Measurements from ENCODE around the gene RFX3. TPM values are rescaled to one million over a fixed set of nuclear protein-coding genes. Genes with fewer than 3 reads are reported as not detected.
A peak's percentile ranks its signal among the peaks of the same experiment; 100 is the strongest.

The RFX3 gene
- total and polyA plus RNA-seq, 2 donors (not counting 1 experiment from before 2014, with no cell fraction given), result 2.8 to 3.1 TPM

DNA sequence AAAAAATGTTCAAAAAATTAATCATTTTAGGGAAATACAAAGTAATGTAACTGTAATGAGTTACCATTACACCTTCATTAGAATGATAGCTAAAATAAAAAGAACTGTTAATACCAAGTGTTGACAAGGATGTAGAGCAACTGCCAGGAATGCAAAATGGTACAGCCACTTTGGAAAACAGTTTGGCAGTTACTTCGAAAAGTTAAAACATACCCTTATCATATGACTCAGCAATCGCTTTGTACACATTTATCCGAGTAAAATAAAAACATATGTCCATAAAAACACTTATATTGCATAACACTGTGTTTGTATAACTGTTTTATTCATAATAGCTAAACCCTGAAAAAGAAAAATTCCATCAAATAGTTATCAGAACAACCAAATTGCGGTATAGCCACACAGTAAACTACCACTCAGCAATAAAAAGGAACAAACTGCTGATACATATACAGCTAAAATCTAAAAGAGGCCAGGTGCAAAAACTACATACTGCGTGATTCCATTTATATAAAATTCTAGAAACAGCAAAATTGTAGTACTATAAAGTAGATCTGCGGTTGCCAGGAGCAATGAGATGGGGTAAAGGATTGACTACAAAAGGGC is 61.7 kb downstream of the RFX3 start:
- H3K9me3 ChIP-seq (ENCODE audit: control insufficient read depth, insufficient read depth, low read depth, low read length), result no peaks in the 10 kb centered on the region
- no peaks in the 10 kb centered on the region for H3K79me2 ChIP-seq (ENCODE audit: control insufficient read depth, insufficient read depth, low read length)
- H3K4me3 ChIP-seq (replicated peaks in 1 of 4; ENCODE audit: control extremely low read depth in 1 of 4, insufficient read depth in 1 of 4, low read depth in 3 of 4, low read length in 4 of 4), result no peak overlapping the region
- no peak overlapping the region for H3K27ac ChIP-seq (ENCODE audit: insufficient read depth, low read length)
- no peaks in the 10 kb centered on the region for H3K27me3 ChIP-seq (ENCODE audit: control insufficient read depth, insufficient read depth, low read length)
- H3K4me2 ChIP-seq (ENCODE audit: extremely low read depth, insufficient read depth, low read length), result no peak overlapping the region
- H3K36me3 ChIP-seq (ENCODE audit: control insufficient read depth, insufficient read depth, low read length), result no peaks in the 10 kb centered on the region
- H2AFZ ChIP-seq (ENCODE audit: low read length), result no peak overlapping the region
- peak in 1 of 2 donors; percentile 63 for DNase-seq (ENCODE audit: low read depth in 2 of 2)
- H3K9ac ChIP-seq (ENCODE audit: insufficient read depth, low read length), result no peak overlapping the region
- TF ChIP-seq, protein P1, sequence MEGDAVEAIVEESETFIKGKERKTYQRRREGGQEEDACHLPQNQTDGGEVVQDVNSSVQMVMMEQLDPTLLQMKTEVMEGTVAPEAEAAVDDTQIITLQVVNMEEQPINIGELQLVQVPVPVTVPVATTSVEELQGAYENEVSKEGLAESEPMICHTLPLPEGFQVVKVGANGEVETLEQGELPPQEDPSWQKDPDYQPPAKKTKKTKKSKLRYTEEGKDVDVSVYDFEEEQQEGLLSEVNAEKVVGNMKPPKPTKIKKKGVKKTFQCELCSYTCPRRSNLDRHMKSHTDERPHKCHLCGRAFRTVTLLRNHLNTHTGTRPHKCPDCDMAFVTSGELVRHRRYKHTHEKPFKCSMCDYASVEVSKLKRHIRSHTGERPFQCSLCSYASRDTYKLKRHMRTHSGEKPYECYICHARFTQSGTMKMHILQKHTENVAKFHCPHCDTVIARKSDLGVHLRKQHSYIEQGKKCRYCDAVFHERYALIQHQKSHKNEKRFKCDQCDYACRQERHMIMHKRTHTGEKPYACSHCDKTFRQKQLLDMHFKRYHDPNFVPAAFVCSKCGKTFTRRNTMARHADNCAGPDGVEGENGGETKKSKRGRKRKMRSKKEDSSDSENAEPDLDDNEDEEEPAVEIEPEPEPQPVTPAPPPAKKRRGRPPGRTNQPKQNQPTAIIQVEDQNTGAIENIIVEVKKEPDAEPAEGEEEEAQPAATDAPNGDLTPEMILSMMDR (conservative IDR thresholded peaks at IDR 0.05 in 1 of 2, IDR thresholded peaks at IDR 0.05 in 1 of 2; ENCODE audit: low read depth in 1 of 2, low read length in 2 of 2), result no peak
- no peak for TF ChIP-seq EZH2 (IDR thresholded peaks at IDR 0.05; ENCODE audit: low read length, missing control alignments)
- no peaks in the 10 kb centered on the region for H3K4me1 ChIP-seq (ENCODE audit: control insufficient read depth, extremely low read depth, insufficient read depth, low read length)
- no peaks in the 10 kb centered on the region for H4K20me1 ChIP-seq (ENCODE audit: control insufficient read depth, extremely low read depth, insufficient read depth, low read length)

DNA sequence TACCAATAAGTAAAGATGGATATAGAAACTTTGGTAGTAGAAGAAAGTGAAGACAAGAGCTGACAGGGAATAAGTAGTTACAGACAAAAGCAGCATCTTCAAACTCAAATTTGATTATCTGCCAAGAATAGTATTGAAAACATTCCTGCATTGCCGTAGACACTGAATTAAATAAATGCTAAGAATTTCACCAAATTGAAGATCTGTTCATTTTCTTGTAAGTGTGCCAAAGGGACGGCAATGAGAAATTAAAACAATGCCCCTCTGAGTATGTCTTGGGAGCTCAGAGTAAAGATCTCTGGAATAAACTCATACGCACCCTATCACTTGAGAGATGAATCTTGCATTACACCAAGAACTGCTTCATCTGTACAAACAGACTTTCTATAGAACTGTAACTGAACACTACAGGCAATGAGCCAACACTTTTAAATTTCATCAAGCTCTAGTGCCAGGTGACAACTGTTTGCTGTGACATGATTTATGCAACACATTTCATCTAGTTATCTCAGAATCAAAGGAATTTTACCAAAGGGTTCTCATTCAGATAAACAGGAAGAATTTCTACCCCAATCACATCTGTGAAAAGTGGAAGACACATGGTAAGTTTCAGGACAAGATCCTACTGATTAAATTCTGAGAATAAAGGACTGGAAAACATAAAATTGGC is 66.9 kb downstream of the RFX3 start:
- TF ChIP-seq EZH2 (IDR thresholded peaks at IDR 0.05; ENCODE audit: low read length, missing control alignments), result no peak
- TF ChIP-seq, protein P1 (conservative IDR thresholded peaks at IDR 0.05 in 1 of 2, IDR thresholded peaks at IDR 0.05 in 1 of 2; ENCODE audit: low read depth in 1 of 2, low read length in 2 of 2), result no peak
- no peaks in the 10 kb centered on the region for H3K79me2 ChIP-seq (ENCODE audit: control insufficient read depth, insufficient read depth, low read length)
- no peaks in the 10 kb centered on the region for H4K20me1 ChIP-seq (ENCODE audit: control insufficient read depth, extremely low read depth, insufficient read depth, low read length)
- H3K36me3 ChIP-seq (ENCODE audit: control insufficient read depth, insufficient read depth, low read length), result no peaks in the 10 kb centered on the region
- no peaks in the 10 kb centered on the region for H3K4me1 ChIP-seq (ENCODE audit: control insufficient read depth, extremely low read depth, insufficient read depth, low read length)
- no peak overlapping the region for H3K27ac ChIP-seq (ENCODE audit: insufficient read depth, low read length)
- no peak overlapping the region for H2AFZ ChIP-seq (ENCODE audit: low read length)
- H3K9me3 ChIP-seq (ENCODE audit: control insufficient read depth, insufficient read depth, low read depth, low read length), result no peaks in the 10 kb centered on the region
- no peaks in the 10 kb centered on the region for H3K27me3 ChIP-seq (ENCODE audit: control insufficient read depth, insufficient read depth, low read length)
- H3K4me3 ChIP-seq (replicated peaks in 1 of 4; ENCODE audit: control extremely low read depth in 1 of 4, insufficient read depth in 1 of 4, low read depth in 3 of 4, low read length in 4 of 4), result no peak overlapping the region
- no peak overlapping the region for H3K9ac ChIP-seq (ENCODE audit: insufficient read depth, low read length)
- DNase-seq (ENCODE audit: low read depth in 2 of 2), result no peak
- H3K4me2 ChIP-seq (ENCODE audit: extremely low read depth, insufficient read depth, low read length), result no peak overlapping the region

GRCh38 chr9:3457175-3457574 is 68.6 kb downstream of the RFX3 start:
- Histone ChIP-seq H3K27me3 (ENCODE audit: control insufficient read depth, insufficient read depth, low read length) (no peaks in the 10 kb centered on the region), H2AFZ (ENCODE audit: low read length) (no peak overlapping the region), H3K36me3 (ENCODE audit: control insufficient read depth, insufficient read depth, low read length) (no peaks in the 10 kb centered on the region), H3K9ac (ENCODE audit: insufficient read depth, low read length) (no peak overlapping the region), H3K79me2 (ENCODE audit: control insufficient read depth, insufficient read depth, low read length) (no peaks in the 10 kb centered on the region), H4K20me1 (ENCODE audit: control insufficient read depth, extremely low read depth, insufficient read depth, low read length) (no peaks in the 10 kb centered on the region), H3K4me2 (ENCODE audit: extremely low read depth, insufficient read depth, low read length) (no peak overlapping the region), H3K4me1 (ENCODE audit: control insufficient read depth, extremely low read depth, insufficient read depth, low read length) (no peaks in the 10 kb centered on the region), H3K27ac (ENCODE audit: insufficient read depth, low read length) (no peak overlapping the region), H3K4me3 (replicated peaks in 1 of 4; ENCODE audit: control extremely low read depth in 1 of 4, insufficient read depth in 1 of 4, low read depth in 3 of 4, low read length in 4 of 4) (no peak overlapping the region), H3K9me3 (ENCODE audit: control insufficient read depth, insufficient read depth, low read depth, low read length) (no peaks in the 10 kb centered on the region)
- no peak for DNase-seq (ENCODE audit: low read depth in 2 of 2)
- TF ChIP-seq, protein P1 (conservative IDR thresholded peaks at IDR 0.05 in 1 of 2, IDR thresholded peaks at IDR 0.05 in 1 of 2; ENCODE audit: low read depth in 1 of 2, low read length in 2 of 2), result no peak
- TF ChIP-seq EZH2 (IDR thresholded peaks at IDR 0.05; ENCODE audit: low read length, missing control alignments), result no peak
